CD4-positive, alpha-beta T cell treated with Interleukin-17A for 1 hour (primary cell): Measurements from ENCODE around the gene ZDHHC8.

Source experiments
- DNase-seq: peaks from one replicate; pipeline ENCODE4 v3.0.0-alpha.2; 2020

Gene ZDHHC8

DNA sequence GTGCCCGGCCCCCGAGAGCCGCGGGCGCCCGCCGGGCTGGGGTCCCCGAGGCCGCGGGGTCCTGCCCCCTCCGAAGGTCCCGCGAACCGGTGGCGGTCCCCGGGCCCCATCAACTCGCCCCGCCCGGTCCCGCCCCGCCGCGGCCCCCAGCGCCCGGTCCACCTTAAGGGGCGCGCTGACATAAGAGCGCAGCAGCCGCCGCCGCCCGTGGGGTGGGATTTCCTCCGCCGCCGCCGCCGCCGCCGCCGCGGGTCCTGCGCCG lies at the start of gene ZDHHC8:
Gene ZDHHC8 (plus strand): TSS at position 208 of the 262 bp plus-strand sequence. CDS start 144 bp downstream, outside the sequence.
- DNase-seq: peak; percentile 45

GRCh38 chr22:20083157-20083890 lies 48.3 kb upstream of the ZDHHC8 start:
- DNase-seq: no peak

GRCh38 chr22:20083891-20084546 lies 47.6 kb upstream of the ZDHHC8 start:
- no peak for DNase-seq

GRCh38 chr22:20084547-20085413 lies 46.8 kb upstream of the ZDHHC8 start:
- no peak for DNase-seq

- no peak for DNase-seq
Observed at GRCh38 chr22:20085651-20086050, 46.0 kb upstream of the ZDHHC8 start.

DNA sequence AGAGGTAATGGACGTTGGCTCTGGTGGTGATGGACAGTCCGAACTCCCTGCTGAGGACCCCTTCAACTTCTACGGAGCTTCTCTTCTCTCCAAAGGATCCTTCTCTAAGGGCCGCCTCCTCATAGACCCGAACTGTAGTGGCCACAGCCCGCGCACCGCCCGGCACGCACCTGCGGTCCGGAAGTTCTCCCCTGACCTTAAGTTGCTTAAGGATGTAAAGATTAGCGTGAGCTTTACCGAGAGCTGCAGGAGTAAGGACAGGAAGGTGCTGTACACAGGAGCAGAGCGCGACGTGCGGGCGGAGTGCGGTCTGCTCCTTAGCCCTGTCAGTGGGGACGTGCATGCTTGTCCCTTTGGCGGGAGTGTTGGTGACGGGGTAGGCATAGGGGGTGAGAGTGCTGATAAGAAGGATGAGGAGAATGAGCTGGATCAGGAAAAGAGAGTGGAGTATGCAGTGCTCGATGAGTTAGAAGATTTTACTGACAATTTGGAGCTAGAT lies 45.5 kb upstream of the ZDHHC8 start:
- DNase-seq: no peak

GRCh38 chr22:20086763-20087162 lies 44.8 kb upstream of the ZDHHC8 start:
- DNase-seq: no peak

DNA sequence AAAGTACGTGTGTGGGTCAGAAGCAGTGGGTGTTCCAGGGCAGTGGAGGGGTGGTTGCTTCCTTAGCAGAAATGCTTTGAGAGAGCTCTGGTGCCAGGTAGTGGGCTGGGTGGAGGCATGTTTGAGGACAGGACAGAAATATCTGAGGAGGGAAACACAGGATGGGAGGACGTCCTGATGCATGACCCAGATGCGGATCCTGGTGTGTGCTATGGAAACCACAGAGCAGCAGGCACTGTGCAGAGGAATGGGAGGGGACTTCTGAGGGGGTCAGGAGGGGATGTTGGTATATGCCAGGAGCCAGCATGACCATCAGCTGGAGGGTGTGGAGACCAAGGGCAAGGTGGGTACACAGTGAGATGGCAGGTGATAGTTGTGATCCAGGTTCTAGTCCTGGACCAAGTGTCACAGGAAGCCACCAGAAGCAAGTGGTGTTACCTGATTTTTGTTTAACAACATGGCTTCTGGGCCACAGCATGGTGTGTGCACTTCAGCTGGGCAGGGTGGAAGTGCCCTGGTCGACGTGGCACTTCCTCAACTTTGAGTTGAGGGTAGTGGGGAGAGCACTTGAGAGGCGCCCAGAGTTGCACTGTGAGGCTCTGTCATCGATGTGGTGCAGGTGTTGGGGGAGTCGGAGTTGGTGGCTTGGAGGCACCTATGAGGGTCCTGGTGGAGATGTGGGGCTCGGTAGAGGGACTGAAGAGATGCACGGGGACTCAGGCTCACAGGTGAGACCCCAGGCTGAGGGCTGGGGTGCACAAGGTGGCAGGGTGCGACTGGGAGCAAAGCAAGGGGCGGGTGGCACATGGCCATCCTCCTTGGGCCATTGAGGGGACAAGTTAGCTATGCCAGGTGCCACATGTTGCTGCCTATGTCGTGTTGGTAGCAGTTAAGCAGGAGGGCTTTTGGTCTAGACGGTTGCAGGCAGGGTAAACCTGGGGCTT lies 44.0 kb upstream of the ZDHHC8 start:
- peak; percentile 16 for DNase-seq

- DNase-seq: no peak
Observed at GRCh38 chr22:20088263-20088648, 43.3 kb upstream of the ZDHHC8 start.

DNA sequence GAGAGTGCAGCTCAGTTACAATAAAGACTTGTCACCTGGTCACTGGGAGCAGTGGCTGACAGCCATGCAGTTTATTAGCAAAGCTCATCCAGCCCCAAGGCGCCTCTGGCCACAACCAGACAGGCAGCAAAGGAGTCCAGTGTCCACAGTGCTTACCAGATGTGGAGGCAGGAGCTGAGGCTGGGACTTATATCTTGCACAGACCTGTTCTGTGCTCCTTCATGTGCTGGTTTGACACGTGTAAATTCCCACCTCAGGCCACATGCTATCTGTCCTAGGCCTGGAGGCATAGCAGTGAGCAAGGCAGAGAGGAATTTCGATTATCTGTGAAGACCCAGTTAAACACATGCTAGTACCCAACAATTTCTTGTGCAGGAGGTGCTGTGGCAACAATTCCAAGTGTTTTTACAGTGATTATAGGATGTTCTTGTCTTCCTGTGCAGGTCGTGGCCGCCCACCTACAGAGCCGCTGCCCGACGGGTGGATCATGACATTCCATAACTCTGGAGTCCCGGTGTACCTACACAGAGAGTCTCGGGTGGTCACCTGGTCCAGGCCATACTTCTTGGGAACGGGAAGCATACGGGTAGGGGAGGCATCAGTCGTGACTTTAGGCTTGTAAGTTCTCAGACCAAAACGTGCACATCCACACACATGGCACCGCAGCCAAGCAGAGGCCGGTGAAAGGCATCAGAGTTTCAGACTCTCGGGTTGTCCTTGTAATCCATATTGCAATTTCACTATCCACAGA lies 42.2 kb upstream of the ZDHHC8 start:
- no peak for DNase-seq

- no peak for DNase-seq
Observed at GRCh38 chr22:20089977-20090729, 41.5 kb upstream of the ZDHHC8 start.

GRCh38 chr22:20090730-20091240 lies 40.8 kb upstream of the ZDHHC8 start:
- DNase-seq: no peak

DNA sequence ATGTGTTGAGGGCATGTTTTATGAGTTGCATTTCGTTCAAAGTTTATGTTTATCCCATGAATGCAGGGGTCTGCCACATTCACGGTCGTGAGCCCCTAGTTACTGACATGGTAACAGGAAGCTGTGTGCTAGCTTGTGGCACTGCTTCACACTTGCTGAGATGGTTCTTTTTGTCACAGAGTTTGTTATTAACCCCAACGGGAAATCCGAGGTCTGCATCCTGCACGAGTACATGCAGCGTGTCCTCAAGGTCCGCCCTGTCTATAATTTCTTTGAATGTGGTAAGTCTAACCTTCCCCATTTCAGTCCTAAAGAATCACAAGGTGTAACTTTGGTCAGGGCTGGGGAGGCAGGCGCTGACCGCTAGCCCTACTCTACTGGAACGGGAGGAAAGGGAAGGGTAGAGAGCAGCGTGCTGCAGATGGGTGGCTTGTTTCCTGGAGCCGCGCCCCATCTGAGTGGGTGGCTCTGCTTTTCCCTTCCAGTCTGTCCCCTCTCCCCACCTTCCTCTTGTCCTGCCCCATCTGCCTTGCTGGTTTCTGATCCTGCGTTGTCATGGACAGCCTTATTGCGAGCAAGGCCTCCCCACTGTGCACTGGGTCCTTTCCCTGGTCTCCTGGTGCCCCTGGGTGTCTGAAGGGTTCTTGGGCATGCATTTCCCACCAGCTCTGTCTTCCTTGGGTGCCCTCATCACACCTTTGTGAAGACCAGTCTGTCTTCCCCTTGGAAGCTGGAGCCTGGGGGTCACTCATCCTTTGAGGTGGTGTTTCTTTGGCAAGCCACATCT lies 39.7 kb upstream of the ZDHHC8 start:
- peak; percentile 40 for DNase-seq

DNA sequence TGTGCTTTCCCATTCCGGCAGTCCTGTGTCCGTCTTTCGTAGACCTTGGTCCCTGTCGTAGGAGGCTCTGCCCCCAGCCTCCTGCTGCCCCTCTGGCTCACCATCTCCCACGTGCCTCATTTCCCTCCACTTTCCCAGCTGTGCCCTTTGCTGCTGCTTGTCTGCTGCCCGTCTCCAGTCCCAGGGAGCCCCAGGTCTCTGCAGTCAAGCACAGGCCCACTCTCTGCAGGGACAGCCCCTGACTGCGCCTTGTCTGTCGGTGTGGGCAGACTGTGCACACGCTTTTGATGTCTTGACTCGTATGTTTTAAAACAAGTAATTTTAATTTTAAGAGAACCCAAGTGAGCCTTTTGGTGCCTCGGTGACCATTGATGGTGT lies 39.1 kb upstream of the ZDHHC8 start:
- DNase-seq: no peak

DNA sequence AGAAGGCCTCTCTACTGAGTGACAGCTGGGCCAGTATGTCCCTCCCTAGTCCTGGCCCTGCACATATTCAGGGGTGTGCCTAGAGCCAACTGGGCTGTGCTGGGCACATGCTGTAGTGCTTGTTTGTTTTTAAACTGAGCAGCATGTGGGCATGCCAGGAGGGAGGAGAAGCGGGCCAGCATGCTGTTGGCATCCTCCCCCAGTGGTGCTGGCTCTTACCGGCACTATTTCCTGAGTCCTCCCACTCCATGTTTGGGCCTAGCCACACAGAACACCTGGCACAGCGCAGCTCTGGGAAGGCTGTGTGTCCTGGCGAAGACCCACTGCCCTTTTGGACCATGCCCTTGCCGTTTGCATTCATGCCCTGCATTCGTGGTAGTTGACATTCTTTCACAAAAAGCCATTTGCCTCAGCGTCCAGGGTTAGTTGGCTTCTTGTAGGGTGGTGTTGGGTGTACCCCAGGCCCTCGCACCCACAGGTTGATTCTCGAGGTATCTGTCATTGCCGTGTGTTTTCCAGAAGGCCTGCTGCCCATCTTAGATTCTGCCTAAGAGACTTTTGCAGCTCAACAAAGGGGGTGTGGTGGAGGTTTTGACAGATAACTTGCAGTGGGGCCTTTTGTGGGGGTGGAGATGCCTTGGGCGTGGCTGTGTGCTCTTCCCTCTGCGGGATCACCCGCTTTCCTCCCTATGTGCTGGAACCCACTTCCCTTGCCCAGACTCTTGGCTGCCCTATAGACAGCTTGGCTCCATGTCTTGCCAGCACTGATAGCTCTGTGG lies 38.0 kb upstream of the ZDHHC8 start:
- DNase-seq: no peak

DNA sequence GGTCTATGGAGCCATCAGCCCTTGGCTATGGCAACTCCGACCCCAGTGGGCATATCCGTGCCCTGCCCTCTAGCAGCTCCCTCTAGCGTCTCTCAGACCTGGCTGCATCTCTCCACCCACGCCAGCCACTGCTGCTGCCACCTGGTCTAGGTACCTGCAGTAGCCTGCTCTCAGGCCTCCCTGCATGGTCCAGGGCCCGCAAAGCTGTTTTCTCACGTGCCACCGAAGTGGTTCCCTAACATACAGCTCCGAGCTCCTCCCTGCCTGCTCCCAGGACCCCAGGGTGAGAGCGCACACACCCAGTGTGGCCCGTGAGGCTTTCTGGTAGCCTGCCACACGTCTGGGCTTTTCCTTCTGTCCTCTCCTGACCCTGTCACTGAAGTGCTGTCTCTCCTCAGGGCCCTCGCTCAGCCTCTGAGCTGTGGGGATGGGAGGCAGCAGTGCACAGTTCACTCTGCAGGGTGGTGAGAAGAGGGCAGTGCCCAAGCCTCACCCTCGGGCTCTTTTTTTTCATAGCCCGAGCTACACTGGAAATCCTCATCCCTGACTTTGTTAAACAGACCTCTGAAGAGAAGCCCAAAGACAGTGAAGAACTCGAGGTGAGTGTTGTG lies 37.3 kb upstream of the ZDHHC8 start:
- DNase-seq: no peak

DNA sequence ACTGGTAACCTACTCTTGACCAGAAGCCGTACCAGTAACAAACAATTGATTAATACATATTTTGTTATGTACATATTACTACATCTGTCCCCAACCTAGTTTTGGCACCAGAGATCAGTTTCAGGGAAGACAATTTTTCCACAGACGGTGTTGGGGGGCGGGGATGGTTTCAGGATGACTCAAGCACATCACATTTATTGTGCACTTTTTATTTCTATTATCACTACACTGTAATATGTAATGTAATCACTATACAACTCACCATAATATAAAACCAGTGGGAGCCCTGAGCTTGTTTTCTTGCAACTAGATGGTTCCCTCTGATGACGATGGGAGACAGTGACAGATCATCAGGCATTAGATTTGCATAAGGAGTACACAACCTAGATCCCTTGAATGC lies 36.1 kb upstream of the ZDHHC8 start:
- no peak for DNase-seq

DNA sequence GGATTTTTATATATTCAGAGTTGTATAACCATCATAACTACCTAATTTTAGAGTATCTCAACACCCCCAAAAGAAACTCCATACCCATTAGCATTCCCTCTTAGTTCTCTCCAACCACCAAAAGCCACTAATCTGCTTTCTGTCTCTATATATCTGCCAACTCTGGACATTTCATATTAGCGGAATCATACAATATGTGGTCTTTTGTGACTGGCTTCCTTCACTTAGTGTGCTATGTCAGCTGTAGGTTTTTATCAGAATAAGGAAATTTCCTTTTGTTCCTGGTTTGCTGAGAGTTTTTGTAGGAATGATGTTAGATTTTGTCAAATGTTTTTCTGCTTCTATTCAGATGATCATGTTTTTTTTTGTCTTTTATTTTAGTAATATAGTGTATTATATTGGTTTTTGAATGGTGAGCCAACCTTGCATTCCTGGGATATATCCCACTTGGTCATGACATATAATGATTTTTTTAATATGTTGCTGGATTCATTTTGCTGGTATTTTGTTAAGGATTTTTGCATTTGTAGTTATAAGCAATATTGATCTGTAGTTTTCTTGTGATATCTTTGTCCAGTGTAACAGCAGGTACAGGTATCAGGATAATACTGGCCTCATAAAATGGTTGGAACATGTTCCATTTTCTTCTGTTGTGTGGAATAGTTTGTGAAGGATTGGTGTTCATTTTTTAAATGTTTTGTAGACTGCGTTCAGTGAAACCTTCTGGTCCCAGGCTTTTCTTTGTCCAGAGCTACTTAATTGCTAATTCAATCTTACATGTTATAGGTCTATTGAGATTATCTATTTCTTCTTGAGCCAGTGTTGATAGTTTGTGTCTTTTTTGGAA lies 34.8 kb upstream of the ZDHHC8 start:
- DNase-seq: no peak
